Liver (tissue), 9 donors: ENCODE data around the gene ZFP57. TPM values are rescaled to one million over a fixed set of nuclear protein-coding genes. Genes with fewer than 3 reads are reported as not detected.

ENCODE experiments used
- DNase-seq: peaks from one replicate; pipeline ENCODE4 v3.0.0-alpha.2; 2017; ENCODE audit warnings: low spot score
- H3K27ac ChIP-seq, 2 donors: one replicate each; pipeline ENCODE4 v1.7.0; 2013; ENCODE audit warnings: inconsistent platforms in 2 of 2, low read length in 2 of 2, control low read depth in 1 of 2, low read depth in 1 of 2, mild to moderate bottlenecking in 1 of 2
- H3K27me3 ChIP-seq, 4 donors: one replicate each; pipeline versions ENCODE4 v1.6.1 to v1.7.0; 2013; ENCODE audit warnings: low read length in 3 of 4, inconsistent platforms in 1 of 4, mild to moderate bottlenecking in 1 of 4, moderate library complexity in 1 of 4; ENCODE audit not compliant: control insufficient read depth in 4 of 4, insufficient read depth in 4 of 4
- H3K36me3 ChIP-seq, 4 donors: one replicate each; pipeline versions ENCODE4 v1.6.1 to v1.7.0; 2013; ENCODE audit warnings: low read length in 3 of 4, mild to moderate bottlenecking in 3 of 4, low read depth in 1 of 4, moderate library complexity in 1 of 4; ENCODE audit not compliant: control insufficient read depth in 4 of 4, insufficient read depth in 3 of 4
- H3K4me1 ChIP-seq, 4 donors: one replicate each; pipeline versions ENCODE4 v1.6.1 to v1.7.0; 2013; ENCODE audit warnings: low read length in 3 of 4, mild to moderate bottlenecking in 3 of 4, moderate library complexity in 1 of 4; ENCODE audit not compliant: control insufficient read depth in 4 of 4, insufficient read depth in 4 of 4
- H3K4me3 ChIP-seq, 3 donors: one replicate each; pipeline versions ENCODE4 v1.6.1 to v1.7.0; 2013; ENCODE audit warnings: low read length in 3 of 3, control low read depth in 1 of 3, low read depth in 1 of 3, mild to moderate bottlenecking in 1 of 3
- H3K9ac ChIP-seq, 2 donors: one replicate each; pipeline ENCODE4 v1.7.0; 2013; ENCODE audit warnings: low read length in 2 of 2, mild to moderate bottlenecking in 2 of 2, moderate library complexity in 2 of 2, control low read depth in 1 of 2, low read depth in 1 of 2
- H3K9me3 ChIP-seq, 4 donors: one replicate each; pipeline versions ENCODE4 v1.6.1 to v1.7.0; 2013; ENCODE audit warnings: low read length in 3 of 4; ENCODE audit not compliant: control insufficient read depth in 4 of 4
- EGR1 ChIP-seq, 2 donors: IDR thresholded peaks; 2 replicates each; pipeline ENCODE4 v1.6.1; 2016 to 2018; ENCODE audit warnings: antibody characterized with exemption in 2 of 2, low read depth in 2 of 2
- FOXA1 ChIP-seq: IDR thresholded peaks from 2 replicates; pipeline ENCODE4 v1.6.1; 2016; ENCODE audit warnings: antibody characterized with exemption
- GABPA ChIP-seq, 2 donors: IDR thresholded peaks in 1 of 2; conservative IDR thresholded peaks in 1 of 2; 2 replicates each; pipeline ENCODE4 v1.6.1; 2016; ENCODE audit warnings: antibody characterized with exemption in 2 of 2, mild to moderate bottlenecking in 1 of 2, moderate library complexity in 1 of 2
- HNF4A ChIP-seq, 2 donors: conservative IDR thresholded peaks; 2 replicates each; pipeline ENCODE4 v1.6.1; 2016; ENCODE audit warnings: antibody characterized with exemption in 2 of 2, mild to moderate bottlenecking in 2 of 2
- HNF4G ChIP-seq: IDR thresholded peaks from 2 replicates; pipeline ENCODE4 v1.6.1; 2016; ENCODE audit warnings: antibody characterized with exemption
- JUND ChIP-seq, 2 donors: IDR thresholded peaks; 2 replicates each; pipeline ENCODE4 v1.6.1; 2016; ENCODE audit warnings: antibody characterized with exemption in 2 of 2
- NR2F2 ChIP-seq: IDR thresholded peaks from 2 replicates; pipeline ENCODE4 v1.6.1; 2016; ENCODE audit warnings: antibody characterized with exemption
- RXRA ChIP-seq, 2 donors: IDR thresholded peaks; 2 replicates each; pipeline ENCODE4 v1.6.1; 2017 to 2018; ENCODE audit warnings: antibody characterized with exemption in 2 of 2, mild to moderate bottlenecking in 1 of 2
- SP1 ChIP-seq: IDR thresholded peaks from 2 replicates; pipeline ENCODE4 v1.6.1; 2018; ENCODE audit warnings: antibody characterized with exemption, mild to moderate bottlenecking
- TAF1 ChIP-seq: conservative IDR thresholded peaks from 2 replicates; pipeline ENCODE4 v1.6.1; 2016; ENCODE audit warnings: antibody characterized with exemption, mild to moderate bottlenecking
- YY1 ChIP-seq: IDR thresholded peaks from 2 replicates; pipeline ENCODE4 v1.6.1; 2016; ENCODE audit warnings: antibody characterized with exemption, mild to moderate bottlenecking
- WGBS: extraction: QIAGEN DNeasy Blood & Tissue Kit; methylation state at CpG from one replicate; pipeline ENCODE4 v1.1.7; 2013; 5-methylcytosine and 5-hydroxymethylcytosine counted together
- polyA plus RNA-seq, 2 donors: library from polyadenylated mRNA; stranded (reverse) in 1 of 2; unstranded in 1 of 2; fragments of 200-250 nt in 1 of 2; fragments of >200 nt in 1 of 2; fragmentation: Nextera tagmentation in 1 of 2; extraction: Ambion mirVana in 1 of 2; gene quantifications; one replicate each; pipeline versions ENCODE4 v1.2.1 to v1.2.3, GENCODE V29; 2013 to 2015
- total RNA-seq, 2 donors: library from RNA; depleted of rRNA; stranded (reverse); fragments of >200 nt; gene quantifications; one replicate each; pipeline ENCODE4 v1.2.3, GENCODE V29; 2014
- TF ChIP-seq, protein P1 (sequence below): IDR thresholded peaks from 2 replicates; pipeline ENCODE4 v1.6.1; 2016; ENCODE audit warnings: antibody characterized with exemption
- TF ChIP-seq, protein P2 (sequence below): fragments of 150-350 bp; IDR thresholded peaks from 2 replicates; pipeline ENCODE4 v1.5.1; 2017; ENCODE audit warnings: improper control_type of control experiment, low read depth, low read length; ENCODE audit not compliant: missing input control
- TF ChIP-seq, protein P3 (sequence below): IDR thresholded peaks from 2 replicates; pipeline ENCODE4 v1.6.1; 2016; ENCODE audit warnings: antibody characterized with exemption, mild to moderate bottlenecking
- TF ChIP-seq, protein P4 (sequence below): IDR thresholded peaks from 2 replicates; pipeline ENCODE4 v1.6.1; 2016; ENCODE audit warnings: antibody characterized with exemption
- donor health status: healthy.
- donor health status: healthy.
- donor health status: healthy.
- donor health status: healthy.
- donor health status: healthy.

ZFP57 gene
- total and polyA plus RNA-seq, 4 donors = not detected

DNA sequence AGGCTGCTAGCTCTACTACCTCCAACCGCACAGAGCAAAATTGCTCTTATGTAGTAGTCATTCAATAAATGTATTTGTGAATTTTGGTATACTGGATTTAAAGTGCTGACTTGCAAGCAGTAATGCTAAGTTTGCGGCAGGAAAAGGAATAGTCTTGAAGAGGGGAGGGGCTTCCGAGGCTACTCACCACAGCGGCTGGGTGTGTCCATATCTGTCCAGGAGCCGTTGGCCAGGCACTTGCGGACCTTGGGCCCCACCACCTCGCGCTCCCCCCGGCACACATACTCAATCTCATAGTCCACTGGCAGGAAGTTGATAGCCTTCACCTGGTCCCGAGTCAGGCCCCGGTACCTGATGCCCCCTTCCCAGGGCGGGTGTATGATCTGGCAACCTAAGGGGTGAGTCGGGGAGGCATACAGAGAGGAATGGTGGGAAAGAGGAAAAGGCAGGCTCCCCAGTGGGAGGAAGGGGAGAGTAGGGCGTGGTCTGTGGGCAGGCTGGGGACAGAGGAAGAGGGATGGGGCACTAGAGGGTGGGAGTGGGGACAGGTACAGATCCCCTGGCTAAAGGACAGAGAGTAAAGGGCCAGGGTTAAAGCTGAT, 49.6 kb downstream of the ZFP57 start:
- DNase-seq = no peak
- Histone ChIP-seq H3K27me3 (peaks cover 0 to 27% (median 1%) of the 10 kb centered on the region in 4 donors), H3K36me3 (no peaks in the 10 kb centered on the region), H3K9me3 (no peaks in the 10 kb centered on the region), H3K27ac (no peak overlapping the region), H3K4me3 (no peak overlapping the region), H3K4me1 (peaks cover 7 to 25% (median 14%) of the 10 kb centered on the region in 4 donors), H3K9ac (no peak overlapping the region)
- TF ChIP-seq, protein P1, sequence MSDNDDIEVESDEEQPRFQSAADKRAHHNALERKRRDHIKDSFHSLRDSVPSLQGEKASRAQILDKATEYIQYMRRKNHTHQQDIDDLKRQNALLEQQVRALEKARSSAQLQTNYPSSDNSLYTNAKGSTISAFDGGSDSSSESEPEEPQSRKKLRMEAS = no peak
- TF ChIP-seq TAF1 (no peak), HNF4A (conservative IDR thresholded peaks at IDR 0.05) (no peak), NR2F2 (no peak), EGR1 (IDR thresholded peaks at IDR 0.05; ENCODE audit: low read depth in 2 of 2) (no peak), GABPA (IDR thresholded peaks at IDR 0.05 in 1 of 2, conservative IDR thresholded peaks at IDR 0.05 in 1 of 2) (no peak)
- TF ChIP-seq, protein P2, sequence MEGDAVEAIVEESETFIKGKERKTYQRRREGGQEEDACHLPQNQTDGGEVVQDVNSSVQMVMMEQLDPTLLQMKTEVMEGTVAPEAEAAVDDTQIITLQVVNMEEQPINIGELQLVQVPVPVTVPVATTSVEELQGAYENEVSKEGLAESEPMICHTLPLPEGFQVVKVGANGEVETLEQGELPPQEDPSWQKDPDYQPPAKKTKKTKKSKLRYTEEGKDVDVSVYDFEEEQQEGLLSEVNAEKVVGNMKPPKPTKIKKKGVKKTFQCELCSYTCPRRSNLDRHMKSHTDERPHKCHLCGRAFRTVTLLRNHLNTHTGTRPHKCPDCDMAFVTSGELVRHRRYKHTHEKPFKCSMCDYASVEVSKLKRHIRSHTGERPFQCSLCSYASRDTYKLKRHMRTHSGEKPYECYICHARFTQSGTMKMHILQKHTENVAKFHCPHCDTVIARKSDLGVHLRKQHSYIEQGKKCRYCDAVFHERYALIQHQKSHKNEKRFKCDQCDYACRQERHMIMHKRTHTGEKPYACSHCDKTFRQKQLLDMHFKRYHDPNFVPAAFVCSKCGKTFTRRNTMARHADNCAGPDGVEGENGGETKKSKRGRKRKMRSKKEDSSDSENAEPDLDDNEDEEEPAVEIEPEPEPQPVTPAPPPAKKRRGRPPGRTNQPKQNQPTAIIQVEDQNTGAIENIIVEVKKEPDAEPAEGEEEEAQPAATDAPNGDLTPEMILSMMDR = no peak
- WGBS = 37% methylated on average over 14 of the region's 14 CpGs

DNA sequence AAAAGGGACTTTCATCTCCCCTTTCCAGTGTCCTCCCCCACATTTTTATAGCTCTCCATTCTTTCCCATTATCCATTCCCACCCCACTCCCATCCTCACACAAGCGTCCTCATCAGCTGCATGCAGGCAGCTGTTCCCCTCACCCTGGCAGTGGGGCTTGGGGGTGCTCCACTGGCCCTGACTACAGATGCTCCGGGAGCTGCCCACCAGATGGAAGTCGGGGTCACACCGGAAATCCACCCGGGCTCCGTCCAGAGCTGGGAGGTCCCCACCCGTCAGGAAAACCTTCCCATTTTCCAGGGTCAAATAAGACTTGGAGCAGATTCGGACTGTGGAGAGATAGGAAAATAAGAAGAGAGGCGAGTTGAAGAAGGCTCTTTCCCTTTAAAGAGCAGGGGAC, 50.6 kb downstream of the ZFP57 start:
- no peak overlapping the region for H3K27ac ChIP-seq
- WGBS = 57% methylated on average over 9 of the region's 9 CpGs
- TF ChIP-seq, protein P3, sequence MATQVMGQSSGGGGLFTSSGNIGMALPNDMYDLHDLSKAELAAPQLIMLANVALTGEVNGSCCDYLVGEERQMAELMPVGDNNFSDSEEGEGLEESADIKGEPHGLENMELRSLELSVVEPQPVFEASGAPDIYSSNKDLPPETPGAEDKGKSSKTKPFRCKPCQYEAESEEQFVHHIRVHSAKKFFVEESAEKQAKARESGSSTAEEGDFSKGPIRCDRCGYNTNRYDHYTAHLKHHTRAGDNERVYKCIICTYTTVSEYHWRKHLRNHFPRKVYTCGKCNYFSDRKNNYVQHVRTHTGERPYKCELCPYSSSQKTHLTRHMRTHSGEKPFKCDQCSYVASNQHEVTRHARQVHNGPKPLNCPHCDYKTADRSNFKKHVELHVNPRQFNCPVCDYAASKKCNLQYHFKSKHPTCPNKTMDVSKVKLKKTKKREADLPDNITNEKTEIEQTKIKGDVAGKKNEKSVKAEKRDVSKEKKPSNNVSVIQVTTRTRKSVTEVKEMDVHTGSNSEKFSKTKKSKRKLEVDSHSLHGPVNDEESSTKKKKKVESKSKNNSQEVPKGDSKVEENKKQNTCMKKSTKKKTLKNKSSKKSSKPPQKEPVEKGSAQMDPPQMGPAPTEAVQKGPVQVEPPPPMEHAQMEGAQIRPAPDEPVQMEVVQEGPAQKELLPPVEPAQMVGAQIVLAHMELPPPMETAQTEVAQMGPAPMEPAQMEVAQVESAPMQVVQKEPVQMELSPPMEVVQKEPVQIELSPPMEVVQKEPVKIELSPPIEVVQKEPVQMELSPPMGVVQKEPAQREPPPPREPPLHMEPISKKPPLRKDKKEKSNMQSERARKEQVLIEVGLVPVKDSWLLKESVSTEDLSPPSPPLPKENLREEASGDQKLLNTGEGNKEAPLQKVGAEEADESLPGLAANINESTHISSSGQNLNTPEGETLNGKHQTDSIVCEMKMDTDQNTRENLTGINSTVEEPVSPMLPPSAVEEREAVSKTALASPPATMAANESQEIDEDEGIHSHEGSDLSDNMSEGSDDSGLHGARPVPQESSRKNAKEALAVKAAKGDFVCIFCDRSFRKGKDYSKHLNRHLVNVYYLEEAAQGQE = no peak
- TF ChIP-seq RXRA (IDR thresholded peaks at IDR 0.05) = no peak
- TF ChIP-seq, protein P4, sequence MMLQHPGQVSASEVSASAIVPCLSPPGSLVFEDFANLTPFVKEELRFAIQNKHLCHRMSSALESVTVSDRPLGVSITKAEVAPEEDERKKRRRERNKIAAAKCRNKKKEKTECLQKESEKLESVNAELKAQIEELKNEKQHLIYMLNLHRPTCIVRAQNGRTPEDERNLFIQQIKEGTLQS = no peak
- TF ChIP-seq TAF1 = no peak
- no peak for TF ChIP-seq SP1
- no peak for TF ChIP-seq YY1
- TF ChIP-seq HNF4G = no peak
- TF ChIP-seq, protein P2 = no peak
- no peak for TF ChIP-seq GABPA (IDR thresholded peaks at IDR 0.05 in 1 of 2, conservative IDR thresholded peaks at IDR 0.05 in 1 of 2)
- no peak for TF ChIP-seq NR2F2
- TF ChIP-seq JUND (IDR thresholded peaks at IDR 0.05) = no peak
- no peak for TF ChIP-seq FOXA1
- no peak for DNase-seq
- no peaks in the 10 kb centered on the region for H3K36me3 ChIP-seq
- H3K27me3 ChIP-seq = peaks cover 0 to 27% (median 1%) of the 10 kb centered on the region in 4 donors
- no peak overlapping the region for H3K4me3 ChIP-seq
- H3K4me1 ChIP-seq = peaks cover 7 to 25% (median 14%) of the 10 kb centered on the region in 4 donors
- no peak overlapping the region for H3K9ac ChIP-seq
- no peaks in the 10 kb centered on the region for H3K9me3 ChIP-seq
